HTR-8/SVneo (cell line): ENCODE results near the gene FSHR.

Source experiments
- DNase-seq: peaks from one replicate; pipeline ENCODE4 v3.0.0; 2011; ENCODE audit warnings: low spot score, mixed read lengths; ENCODE audit not compliant: insufficient read length
- FAIRE-seq: peaks from 2 replicates; lab custom pipeline; 2011; peaks lifted over from hg19 to GRCh38; lab: Jason Lieb, UNC

FSHR gene

GRCh38 chr2:49154140-49154539 is at the start of gene FSHR:
Gene FSHR (minus strand): TSS chr2:49154515. CDS start chr2:49154417, 98 bp downstream.
- DNase-seq, result no peak
- no peak for FAIRE-seq

- DNase-seq (no peak), FAIRE-seq (no peak)
Measured at GRCh38 chr2:49199266-49199665, 45.0 kb upstream of the FSHR start.

GRCh38 chr2:49194701-49195100 is 40.4 kb upstream of the FSHR start:
- no peak for DNase-seq
- FAIRE-seq, result no peak

- FAIRE-seq, result no peak
- DNase-seq, result no peak
Measured at GRCh38 chr2:49192036-49192435, 37.7 kb upstream of the FSHR start.

- DNase-seq (no peak), FAIRE-seq (no peak)
Measured at GRCh38 chr2:49189512-49190225, 35.4 kb upstream of the FSHR start.

GRCh38 chr2:49186050-49186648 is 31.8 kb upstream of the FSHR start:
- FAIRE-seq (no peak), DNase-seq (no peak)

- FAIRE-seq (no peak), DNase-seq (no peak)
Measured at GRCh38 chr2:49178656-49179055, 24.3 kb upstream of the FSHR start.

- no peak for DNase-seq
- no peak for FAIRE-seq
Measured at GRCh38 chr2:49177194-49177593, 22.9 kb upstream of the FSHR start.

- FAIRE-seq (no peak), DNase-seq (no peak)
Measured at GRCh38 chr2:49175831-49176230, 21.5 kb upstream of the FSHR start.

GRCh38 chr2:49174750-49175149 is 20.4 kb upstream of the FSHR start:
- DNase-seq (no peak), FAIRE-seq (no peak)

- DNase-seq (no peak), FAIRE-seq (no peak)
Measured at GRCh38 chr2:49167131-49167530, 12.8 kb upstream of the FSHR start.

- DNase-seq, result no peak
- no peak for FAIRE-seq
Measured at GRCh38 chr2:49165662-49166061, 11.3 kb upstream of the FSHR start.

GRCh38 chr2:49164729-49165128 is 10.4 kb upstream of the FSHR start:
- FAIRE-seq, result no peak
- no peak for DNase-seq

GRCh38 chr2:49162151-49162550 is 7.8 kb upstream of the FSHR start:
- FAIRE-seq, result no peak

GRCh38 chr2:49154891-49155290 is 576 bp upstream of the FSHR start:
- FAIRE-seq (no peak), DNase-seq (no peak)

More at GRCh38 chr2:49162151-49162550, 7.8 kb upstream of the FSHR start:
- no peak for DNase-seq

GRCh38 chr2:49153252-49153651 is 1.1 kb downstream of the FSHR start:
- FAIRE-seq (no peak), DNase-seq (no peak)

- FAIRE-seq (no peak), DNase-seq (no peak)
Measured at GRCh38 chr2:49152824-49153223, 1.5 kb downstream of the FSHR start.

- no peak for DNase-seq
- no peak for FAIRE-seq
Measured at GRCh38 chr2:49146401-49146800, 7.9 kb downstream of the FSHR start.

- DNase-seq (no peak), FAIRE-seq (no peak)
Measured at GRCh38 chr2:49131801-49132200, 22.5 kb downstream of the FSHR start.

GRCh38 chr2:49129034-49129433 is 25.3 kb downstream of the FSHR start:
- FAIRE-seq, result no peak
- no peak for DNase-seq

GRCh38 chr2:49123600-49123999 is 30.7 kb downstream of the FSHR start:
- FAIRE-seq (no peak), DNase-seq (no peak)

GRCh38 chr2:49122107-49122506 is 32.2 kb downstream of the FSHR start:
- DNase-seq (no peak), FAIRE-seq (no peak)
